Cardiac septum (tissue), 1 donor: ENCODE measurements around the gene USPL1. TPM values are rescaled to one million over a fixed set of nuclear protein-coding genes. Genes with fewer than 3 reads are reported as not detected.
"Not testable (repeated sequence)": the region's sequence is repeated elsewhere in the genome, so short reads cannot be mapped to it uniquely, and the experiment has no call there.

ENCODE experiments used
- DNase-seq: peaks from one replicate; pipeline ENCODE4 v3.0.0-alpha.2; 2020; ENCODE audit warnings: low spot score
- intact Hi-C: fragments of 100-400 bp; cut with DNase I; formaldehyde crosslinking; loops from one replicate; pipeline ENCODE4 v1.14.0; 2022
- total RNA-seq: library from RNA; stranded (reverse); fragmentation: NEBNext Ultra II Directional; extraction: Animal tissue kit (Norgen Biotek cat#: 25700); gene quantifications from one replicate; pipeline ENCODE4 v1.2.1, GENCODE V29; 2021
- donor health status: DM: no; HTN: no; CAD: no.

The USPL1 gene
- total RNA-seq, 1 donor from 2014 or later, result 9.8 TPM

DNA sequence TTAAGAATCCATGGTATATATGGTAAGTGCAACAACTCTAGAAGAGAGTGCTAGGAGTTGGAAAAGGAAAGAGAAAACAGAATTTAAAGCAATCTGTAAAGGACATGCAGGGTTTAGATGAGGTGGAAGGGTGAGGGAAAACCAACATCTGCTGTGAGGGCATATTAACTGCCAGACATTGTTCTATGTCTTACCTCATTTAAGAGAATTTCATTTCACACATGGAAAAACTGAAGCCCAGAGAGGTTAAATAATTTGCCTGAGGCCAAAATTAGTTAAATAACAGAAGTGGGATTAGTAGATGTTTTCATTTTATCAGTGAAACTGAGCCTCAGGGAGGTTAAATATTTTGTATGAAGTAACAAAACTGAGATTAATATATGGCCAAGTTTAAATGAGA is 7.4 kb upstream of the USPL1 start:
- DNase-seq, result no peak
- intact Hi-C loops, result loop anchor here (10.0 kb wide), 1 partner anchor 254 kb away; no protein-coding TSS in a partner anchor

DNA sequence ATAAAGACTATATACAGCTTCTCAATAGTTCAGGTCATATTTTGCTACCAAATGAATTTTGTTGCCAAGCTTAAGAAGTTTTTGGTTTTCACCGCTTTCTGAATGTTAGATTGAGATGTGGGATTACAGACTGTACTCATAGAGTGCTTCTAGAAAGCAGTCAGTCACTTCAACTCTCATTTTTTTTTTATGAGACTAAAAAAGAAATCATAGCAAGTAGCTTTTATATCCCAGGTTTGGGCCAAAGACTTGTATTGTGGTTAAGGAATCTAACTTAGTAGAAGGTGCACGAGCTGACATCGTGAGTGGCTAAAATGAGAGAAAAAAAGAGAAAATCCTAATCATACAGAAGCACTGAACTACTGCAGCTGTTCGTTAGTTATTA is 2.2 kb upstream of the USPL1 start:
- DNase-seq, result no peak
- intact Hi-C loops, result loop anchor here (5.0 to 10.0 kb wide), 7 partner anchors 43 to 547 kb away; partner anchors contain the start of genes HSPH1, KATNAL1 and UBE2L5

DNA sequence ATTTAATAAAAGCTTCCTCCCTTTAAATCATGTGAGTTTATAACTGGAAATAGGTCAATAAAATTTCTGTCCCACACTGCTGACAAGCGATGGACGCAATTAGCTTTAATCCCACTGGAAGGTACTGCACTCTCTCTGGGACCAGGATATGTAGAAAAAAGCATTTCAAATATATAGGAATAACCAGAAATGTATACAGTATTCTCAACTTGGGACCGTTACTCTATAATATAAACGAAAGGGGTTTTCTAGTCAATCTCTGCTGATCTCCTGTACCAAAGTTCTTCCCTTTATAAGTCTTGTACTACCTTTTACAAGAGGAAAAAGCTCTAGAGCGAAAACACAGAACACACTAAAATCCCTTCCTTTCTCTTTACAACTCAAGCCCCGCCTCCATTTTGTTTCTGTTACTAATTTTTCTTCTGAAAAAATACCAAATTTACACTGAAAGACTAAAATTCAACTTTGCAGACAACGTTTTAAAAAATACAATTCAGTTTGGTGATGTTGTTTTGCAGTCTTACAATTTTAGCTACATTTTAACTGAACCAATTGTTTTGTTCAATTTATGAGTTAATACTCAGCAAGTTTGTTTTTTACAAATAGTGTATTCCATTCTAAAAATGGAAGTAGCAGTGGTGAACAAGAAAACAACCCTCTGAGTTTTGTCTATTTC is 1.7 kb upstream of the USPL1 start:
- DNase-seq, result no peak
- intact Hi-C loops, result loop anchor here (5.0 to 10.0 kb wide), 7 partner anchors 44 to 546 kb away; partner anchors contain the start of genes HSPH1, KATNAL1 and UBE2L5

DNA sequence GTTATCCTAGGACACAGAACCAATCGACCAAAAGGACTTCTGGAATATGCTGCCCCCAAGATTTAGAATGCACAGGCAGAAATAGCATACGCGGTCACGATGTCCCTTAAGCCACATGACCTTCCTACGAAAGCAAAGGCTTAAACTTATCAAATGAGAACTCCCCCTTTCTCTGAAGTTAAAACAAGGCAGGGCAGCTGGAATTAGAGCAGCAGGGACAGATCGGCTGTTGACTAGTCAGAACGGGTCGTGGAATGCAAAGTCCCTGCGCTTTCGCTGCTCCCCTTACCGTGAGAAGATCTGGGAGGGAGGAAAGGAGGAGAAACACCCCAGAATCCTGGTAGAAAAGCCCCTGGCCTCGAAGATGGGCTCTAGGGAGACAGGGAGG is 799 bp upstream of the USPL1 start:
- peak; percentile 79 for DNase-seq
- intact Hi-C loops, result loop anchor here (1.0 to 10.0 kb wide), 8 partner anchors 45 to 545 kb away; partner anchors contain the start of genes HSPH1, KATNAL1 and UBE2L5

DNA sequence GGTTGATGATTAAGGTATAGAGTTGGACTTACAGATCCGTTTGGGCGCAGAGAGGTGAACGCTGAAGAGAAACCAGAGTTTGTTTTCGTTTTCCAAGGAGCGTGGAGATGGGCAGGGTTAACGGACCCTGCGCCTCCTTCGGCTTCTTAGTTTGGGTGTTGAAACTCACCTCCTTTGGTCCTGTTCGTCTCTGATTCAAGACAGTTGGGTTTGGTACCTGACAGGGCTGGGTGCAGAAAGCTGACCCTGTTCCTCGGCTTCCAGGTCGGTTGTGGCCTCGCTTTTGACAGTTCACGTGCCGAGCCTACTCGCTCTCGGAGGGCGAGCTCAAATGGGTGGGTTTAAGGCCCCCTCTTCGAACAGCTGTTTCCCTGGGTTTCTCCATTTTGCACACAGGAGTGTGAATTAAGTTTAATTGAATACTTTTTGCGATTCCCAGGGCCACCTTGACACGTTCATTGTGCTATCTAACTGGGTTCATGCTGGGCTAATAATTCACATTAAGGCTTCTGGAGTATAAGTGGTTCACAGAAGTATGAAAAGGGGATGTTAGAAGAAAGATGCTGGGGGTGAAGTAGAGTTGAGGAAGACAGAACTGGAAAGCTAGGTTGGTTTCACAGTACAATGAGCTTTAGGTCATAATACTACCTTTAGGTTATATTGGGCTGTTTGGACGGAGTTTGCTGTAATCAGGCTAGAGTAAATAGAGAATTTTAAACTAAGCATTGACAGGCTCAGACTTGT is 638 bp downstream of the USPL1 start:
- intact Hi-C loops, result loop anchor here (5.0 to 10.0 kb wide), 7 partner anchors 46 to 544 kb away; partner anchors contain the start of genes HSPH1, KATNAL1 and UBE2L5
- no peak for DNase-seq

DNA sequence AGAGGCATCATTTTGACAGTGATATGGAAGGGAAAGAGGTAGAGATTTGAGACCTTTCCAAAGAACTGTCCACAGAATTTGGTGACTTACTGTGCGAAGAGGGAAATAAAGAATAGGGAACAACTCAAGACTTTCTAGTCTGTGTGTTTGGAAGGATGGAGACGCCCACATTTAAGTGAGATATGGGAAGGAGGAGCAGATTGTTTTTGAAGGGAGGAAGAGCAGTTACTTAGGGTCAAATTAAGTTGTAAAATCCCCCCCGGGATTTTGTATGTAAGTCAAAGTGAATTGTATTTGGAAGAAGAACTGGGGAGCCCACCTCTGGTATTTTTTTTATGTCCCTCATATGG is 1.2 kb downstream of the USPL1 start:
- DNase-seq, result no peak
- intact Hi-C loops, result loop anchor here (5.0 to 10.0 kb wide), 7 partner anchors 47 to 543 kb away; partner anchors contain the start of genes HSPH1, KATNAL1 and UBE2L5

DNA sequence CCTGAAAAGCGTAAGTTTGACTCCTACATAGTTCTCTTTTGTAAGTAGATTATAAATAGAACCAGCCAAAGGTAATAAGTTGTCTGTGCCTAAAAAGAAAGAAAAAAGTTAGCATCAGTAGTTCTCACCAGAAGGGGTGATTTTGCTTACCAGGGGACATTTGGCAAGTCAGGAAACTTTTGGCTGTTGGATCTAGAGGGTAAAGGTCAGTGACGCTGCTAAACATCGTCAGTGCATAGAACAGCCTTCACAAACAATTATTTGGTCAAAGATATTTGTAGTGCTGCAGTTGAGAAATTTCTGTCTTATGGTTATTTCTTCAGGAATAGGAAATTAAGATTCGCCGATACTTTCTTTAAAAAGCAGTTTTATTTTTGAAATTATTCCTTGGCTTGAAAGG is 2.0 kb downstream of the USPL1 start:
- intact Hi-C loops, result loop anchor here (5.0 to 10.0 kb wide), 7 partner anchors 47 to 543 kb away; partner anchors contain the start of genes HSPH1, KATNAL1 and UBE2L5
- no peak for DNase-seq

DNA sequence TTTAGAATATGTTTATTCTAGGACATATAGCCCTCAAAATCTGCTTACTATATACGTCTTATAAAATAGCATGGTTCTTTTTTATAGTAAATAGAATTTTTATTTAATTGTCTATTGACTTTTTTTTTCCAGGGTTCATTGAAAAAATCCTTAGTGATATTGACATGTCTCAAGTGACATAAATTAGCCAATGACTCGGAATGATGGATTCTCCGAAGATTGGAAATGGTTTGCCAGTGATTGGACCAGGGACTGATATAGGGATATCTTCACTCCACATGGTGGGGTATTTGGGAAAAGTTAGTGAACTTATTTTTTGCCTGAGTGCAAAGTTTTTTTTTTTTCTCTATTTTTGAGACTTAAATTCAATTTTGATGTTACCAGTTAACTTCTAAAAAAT is 3.2 kb downstream of the USPL1 start:
- intact Hi-C loops, result no loop called here
- no peak for DNase-seq

DNA sequence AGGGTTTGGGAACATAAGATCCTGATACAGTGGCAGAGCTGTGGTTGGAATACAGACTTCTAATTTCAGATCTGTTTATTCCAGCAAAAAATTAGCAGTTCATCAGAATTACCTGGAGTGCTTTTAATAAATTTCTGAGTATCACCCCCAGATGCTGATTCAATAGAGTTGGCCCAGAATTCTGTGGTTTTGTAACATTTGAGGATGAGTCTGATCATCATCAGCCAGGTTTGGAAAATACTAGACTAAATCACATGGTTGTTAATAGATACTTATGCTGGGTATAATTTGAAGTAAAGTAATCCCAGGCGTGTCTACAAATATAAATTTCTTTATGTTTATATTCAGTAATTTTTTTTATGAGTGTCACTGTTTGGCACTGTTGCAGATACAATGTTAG is 4.8 kb downstream of the USPL1 start:
- no peak for DNase-seq
- intact Hi-C loops, result no loop called here

DNA sequence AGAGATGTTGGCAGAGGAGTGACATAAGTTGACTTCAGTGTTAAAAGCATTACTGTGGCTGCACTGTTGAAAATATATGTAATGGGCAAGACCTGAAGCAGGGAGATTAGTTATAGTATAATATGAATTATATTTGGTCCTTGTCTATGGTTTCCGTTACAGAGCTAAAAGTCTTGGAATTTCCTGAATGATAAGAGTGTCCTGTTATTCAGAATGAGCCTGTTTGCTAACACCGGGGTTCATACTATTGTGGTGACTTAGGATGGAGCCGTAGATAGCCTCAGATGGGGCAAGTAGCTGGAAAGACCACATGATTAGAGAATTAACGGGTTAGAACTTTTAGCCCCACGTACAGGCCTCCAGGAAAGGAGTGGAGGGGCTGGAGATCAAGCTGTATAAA is 5.7 kb downstream of the USPL1 start:
- intact Hi-C loops, result no loop called here
- no peak for DNase-seq

DNA sequence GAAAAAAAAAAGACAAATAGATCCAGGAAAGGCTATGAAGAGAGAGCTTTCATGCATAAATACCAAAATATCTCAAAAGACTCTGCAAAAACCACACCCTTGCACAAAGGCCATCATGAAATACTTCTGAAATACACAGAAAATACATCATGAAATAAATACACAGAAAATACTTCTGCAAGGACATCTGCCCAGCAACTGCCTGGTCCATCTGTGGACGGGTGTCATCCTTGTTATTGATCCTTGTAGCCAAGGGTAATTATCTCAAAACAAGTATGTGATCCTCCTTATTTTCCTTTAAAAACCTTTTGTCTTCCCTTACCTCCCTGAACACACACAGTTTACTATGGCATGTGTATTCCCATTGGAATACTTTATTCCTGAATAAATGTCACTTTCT is 6.9 kb downstream of the USPL1 start:
- DNase-seq, result no peak
- intact Hi-C loops, result no loop called here

DNA sequence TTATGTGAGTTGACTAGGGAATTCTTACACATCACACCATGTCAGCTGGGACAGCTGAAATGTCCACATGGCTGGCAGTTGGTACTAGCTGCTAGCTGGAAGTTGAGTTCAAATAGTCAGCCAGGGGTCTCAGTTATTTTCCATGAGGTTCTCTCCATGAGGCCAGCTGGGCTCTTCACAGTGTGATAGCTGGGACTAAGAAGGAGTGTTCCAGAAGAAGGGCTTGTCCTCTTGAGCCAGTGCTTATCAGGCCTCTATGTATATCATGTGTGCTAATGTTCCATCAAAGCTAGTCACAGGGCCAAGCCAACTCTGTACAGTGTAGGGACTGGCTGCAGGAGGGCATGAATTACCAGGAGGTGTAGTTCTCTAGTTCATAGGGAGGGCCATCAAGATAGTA is 11.8 kb downstream of the USPL1 start:
- intact Hi-C loops, result no loop called here
- DNase-seq, result no peak

DNA sequence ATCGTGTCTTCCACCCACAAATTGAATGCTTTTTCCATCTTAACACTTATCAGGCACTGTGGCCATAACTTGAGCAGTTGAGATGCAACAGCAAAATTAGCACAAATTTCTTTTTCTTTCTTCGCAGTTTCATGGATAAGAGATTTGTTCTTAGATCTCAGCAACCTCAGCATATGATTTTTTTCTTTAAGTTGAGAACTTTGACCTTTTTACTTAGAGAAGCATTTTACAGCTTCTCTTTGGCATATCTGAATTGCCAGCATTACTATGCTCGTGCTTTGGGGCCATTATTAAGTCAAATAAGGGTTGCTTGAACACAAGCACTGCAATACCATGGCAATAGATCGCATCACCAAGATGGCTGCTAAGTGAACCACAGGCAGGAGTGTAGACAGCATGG is 16.1 kb downstream of the USPL1 start:
- no peak for DNase-seq
- intact Hi-C loops, result no loop called here

DNA sequence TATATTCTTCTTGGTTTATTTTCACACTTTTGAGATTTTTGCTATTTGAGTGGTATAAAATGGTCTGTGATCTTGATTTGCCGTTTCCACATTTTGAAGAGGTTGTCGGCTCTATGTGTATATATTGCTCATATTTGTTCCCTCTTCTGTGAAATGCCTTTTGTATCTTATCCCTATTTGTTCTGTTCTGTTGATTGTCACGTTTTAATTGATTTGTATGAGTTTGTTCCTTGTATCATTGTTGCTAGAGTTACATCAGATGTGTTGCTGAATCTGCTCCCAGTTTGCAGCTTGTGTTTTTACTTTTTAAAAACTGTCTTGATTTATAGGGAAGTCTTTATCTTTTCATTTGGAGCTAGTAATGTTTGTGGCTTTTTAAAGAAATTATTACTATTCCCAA is 17.1 kb downstream of the USPL1 start:
- no peak for DNase-seq
- intact Hi-C loops, result no loop called here

DNA sequence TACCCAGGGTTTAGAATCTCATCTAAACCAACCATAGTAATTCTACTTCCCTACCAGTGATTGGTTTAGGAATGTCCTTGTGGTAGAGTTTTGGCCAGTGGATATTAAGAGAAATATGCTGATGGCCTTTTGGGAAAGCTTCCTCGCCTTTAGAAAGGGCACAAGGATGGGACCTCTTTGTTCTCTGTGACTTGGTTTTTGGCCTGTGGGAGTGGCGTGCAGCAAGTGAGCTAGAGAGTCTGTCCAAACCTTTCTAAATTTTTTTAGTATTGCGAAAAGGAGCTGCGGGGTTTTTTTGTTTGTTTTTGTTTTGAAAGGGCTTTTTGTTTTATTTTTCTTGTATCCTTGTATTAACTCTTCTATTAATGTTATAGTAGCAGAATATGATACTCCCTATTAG is 20.6 kb downstream of the USPL1 start:
- intact Hi-C loops, result no loop called here
- DNase-seq, result no peak

DNA sequence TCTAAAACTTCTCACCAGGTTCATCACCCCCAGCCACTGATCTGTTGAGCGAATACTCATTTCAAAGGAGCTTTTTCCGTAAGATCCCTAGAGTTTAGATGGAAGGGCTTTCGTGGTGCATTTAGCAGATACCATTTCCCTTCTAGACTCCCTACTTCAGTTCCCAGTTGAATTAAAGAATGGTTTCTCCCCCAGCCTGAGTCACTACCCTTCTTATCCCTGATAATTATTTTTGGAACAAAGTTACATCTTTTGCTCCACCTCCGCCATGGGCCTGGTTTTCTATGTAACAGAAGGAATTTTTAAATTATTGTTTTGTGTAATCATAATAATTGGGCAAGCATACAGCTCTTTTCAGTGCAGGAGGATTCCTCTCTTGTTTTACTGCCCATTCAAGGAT is 22.0 kb downstream of the USPL1 start:
- intact Hi-C loops, result no loop called here
- no peak for DNase-seq

DNA sequence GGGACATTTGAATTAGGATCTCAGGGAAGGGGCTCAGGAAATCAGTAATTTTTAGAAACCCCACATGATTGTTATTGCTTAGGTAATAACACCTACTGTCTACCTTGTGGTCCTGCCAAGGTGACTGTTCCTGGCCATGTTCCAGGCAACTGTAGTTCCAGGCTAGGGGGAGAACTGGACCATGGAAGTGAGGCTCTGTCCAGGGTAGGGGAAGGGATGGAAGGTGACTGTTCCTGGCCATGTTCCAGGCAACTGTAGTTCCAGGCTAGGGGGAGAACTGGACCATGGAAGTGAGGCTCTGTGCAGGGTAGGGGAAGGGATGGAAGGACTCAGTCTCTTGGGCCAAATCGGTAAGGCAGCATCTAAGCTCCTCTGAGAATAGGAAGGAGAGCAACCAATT is 23.5 kb downstream of the USPL1 start:
- intact Hi-C loops, DNase-seq: not testable (repeated sequence)

DNA sequence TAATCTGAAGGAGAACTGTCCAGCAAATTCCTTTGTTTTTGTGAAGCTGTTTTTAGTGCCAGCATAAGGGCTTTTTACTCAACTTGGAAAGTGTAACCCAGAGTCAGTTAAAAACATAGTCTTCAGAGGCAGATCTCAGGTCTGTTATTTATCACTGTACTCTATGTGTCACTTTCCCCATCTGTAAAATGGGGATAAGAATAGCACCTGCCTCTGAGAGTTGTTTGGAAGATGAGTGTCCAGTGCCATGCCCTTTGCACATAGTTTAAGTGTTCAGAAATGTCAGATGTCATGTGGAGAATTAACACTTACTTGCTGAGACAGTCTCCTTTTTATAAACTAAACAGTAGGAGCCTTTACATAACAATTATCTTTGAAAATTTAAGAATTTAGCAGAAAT is 27.9 kb downstream of the USPL1 start:
- no peak for DNase-seq
- intact Hi-C loops, result no loop called here

DNA sequence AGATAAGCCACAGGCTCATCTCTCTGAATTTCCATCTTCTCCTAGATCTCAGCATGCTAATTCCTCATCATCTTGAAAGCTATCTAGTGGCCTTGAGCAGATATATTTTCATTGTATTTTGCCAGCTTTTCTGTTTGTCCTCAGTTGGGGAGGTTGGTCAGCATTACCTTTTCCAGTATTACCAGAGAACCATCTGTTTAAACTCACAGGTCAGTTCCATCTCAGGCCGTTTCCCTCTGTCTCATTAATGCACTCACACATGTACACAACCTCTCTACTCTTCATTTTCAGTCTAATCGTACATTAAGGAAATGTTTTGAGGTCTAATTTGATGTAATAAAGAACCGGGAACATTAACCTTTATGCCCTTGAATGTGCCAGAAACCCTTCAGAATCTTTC is 29.7 kb downstream of the USPL1 start:
- intact Hi-C loops, result no loop called here
- no peak for DNase-seq

DNA sequence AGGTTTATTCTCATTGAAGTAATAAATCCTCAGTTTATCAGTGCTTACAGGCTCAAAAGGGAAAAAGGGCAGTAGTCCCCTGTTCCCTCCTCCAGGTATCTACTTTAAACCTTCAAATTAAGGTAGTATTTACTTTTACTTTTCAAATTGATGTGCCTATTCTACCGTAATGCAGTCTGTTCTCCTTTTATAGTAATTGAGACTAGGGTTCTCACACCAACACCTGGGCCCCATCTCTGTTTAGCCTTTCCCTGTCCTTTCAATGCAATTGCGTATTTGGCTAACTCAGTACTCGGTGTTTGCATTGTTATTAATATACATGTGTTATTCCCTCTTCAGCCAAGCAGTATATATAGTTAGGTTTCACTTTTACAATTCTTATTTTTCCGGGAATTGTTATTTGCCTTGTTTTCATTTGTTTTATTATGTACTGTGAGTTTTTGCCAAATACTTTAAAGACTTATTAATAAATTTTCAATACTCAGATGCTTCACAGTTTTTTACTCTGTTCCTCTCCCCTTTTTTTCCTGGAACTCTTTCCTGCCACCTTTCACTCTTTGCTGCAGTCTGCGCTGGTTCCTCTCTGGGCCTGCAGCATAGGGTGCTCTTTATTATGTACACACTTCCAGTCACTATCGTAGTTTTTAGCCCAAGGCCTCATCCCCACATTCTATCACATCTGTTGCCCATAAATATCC is 30.3 kb downstream of the USPL1 start:
- no peak for DNase-seq
- intact Hi-C loops, result no loop called here
